Head of caudate nucleus (tissue), 42 donors: ENCODE data around the gene NRG2.

Experiments used
- DNase-seq, 42 donors: peaks; one replicate each; pipeline versions ENCODE4 v3.0.0 to v3.0.0-alpha.2; 2020 to 2021; ENCODE audit warnings: mixed read lengths in 7 of 42
- intact Hi-C: fragments of 100-400 bp; cut with DNase I; formaldehyde crosslinking; loops from one replicate; pipeline ENCODE4 v1.15.0; 2022

The NRG2 gene

DNA sequence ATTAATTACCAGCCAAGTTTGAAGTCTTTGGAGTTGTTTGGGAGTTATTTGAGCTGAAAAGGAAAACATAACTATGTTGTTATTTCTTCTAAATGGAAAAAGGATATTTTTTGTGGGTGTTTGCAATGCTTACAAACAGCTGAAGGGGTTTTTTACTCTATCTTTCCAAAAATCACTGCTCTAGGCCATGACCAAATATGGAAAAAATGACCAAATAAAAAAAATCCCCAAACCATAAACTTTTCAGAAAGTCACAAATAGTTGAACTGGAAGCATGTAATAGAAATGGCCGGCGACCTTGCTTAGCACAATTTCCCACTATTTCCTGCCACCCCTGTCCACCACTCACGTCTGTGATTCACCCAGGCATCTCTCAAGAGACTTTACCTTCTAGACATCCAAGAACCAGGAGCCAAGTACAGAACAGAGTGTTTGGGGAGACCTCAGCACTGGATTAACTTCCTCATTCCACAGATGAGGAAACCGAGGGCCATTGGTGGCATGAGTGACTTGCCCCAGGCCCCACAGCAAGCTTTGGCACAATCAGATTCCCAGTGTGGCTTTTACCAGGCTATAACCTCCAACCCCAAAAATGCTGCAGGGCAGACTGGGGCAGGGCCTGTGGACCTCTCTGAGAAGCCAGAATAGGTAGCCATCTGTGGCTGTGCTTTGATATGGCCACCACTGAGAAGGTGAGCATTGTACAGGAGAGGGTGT is 84.5 kb downstream of the NRG2 start:
- peak in 1 of 42 donors; percentile 28 for DNase-seq
- intact Hi-C loops: no loop called here

GRCh38 chr5:139956342-139956741 is 86.8 kb downstream of the NRG2 start:
- intact Hi-C loops: no loop called here
- no peak for DNase-seq

DNA sequence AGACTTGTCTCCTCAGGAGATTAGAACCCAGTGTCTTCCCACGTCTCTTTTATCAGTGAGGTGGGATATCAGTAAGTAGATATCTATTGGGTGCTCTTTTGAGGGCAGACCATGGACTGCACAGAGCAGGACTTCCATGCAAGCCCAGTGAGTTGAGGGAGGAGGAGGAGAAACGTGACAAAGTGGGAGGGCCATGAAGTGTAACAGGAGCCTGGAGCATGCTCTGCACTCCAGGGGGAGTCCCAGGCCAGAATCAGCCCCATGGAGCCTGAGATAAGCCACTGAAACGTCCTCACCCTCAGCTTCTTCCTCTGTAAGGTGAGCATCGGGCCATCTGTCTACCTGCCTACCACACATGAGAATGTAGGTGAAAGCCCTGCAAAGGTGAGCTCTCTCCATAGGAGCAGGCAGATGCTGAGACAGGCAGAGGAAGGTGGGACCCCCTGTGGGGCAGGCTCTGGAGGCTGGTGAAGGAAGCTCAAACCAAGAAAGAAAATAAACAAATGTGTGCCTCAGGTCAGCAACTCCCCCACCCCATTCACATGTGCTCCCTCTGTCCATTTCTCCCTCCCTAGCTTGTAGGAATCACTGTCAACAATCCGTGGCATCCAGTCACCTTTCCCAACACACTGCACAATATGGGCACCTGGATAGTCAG is 87.4 kb downstream of the NRG2 start:
- DNase-seq: no peak
- intact Hi-C loops: no loop called here

DNA sequence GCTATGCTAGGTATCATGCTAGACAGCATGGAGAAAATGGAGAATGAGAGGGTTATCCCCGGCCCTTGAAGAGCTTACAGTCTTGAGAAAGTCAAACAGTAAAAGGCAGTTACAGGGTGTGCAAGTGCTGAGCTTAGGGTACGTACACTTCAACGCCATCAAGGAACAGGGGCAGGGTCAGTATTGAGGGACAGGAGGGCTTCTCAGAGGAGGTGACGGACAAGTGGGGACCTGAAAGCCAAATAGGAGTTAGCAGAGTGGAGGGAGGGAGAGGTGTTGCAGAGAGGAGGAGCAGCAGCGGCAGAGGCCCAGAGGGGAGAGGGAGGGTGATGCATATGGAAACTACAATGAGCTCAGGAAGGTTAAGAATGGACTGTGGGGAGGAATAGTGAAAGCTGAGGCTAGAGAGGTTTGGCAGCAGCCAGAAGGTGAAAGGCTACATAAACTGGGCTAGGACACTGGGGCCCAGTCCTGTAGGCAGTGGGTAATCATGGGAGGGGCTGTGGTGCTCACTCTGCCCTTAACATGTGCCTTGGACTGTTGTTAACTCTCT is 88.0 kb downstream of the NRG2 start:
- peak in 1 of 42 donors; percentile 17 for DNase-seq
- intact Hi-C loops: no loop called here

DNA sequence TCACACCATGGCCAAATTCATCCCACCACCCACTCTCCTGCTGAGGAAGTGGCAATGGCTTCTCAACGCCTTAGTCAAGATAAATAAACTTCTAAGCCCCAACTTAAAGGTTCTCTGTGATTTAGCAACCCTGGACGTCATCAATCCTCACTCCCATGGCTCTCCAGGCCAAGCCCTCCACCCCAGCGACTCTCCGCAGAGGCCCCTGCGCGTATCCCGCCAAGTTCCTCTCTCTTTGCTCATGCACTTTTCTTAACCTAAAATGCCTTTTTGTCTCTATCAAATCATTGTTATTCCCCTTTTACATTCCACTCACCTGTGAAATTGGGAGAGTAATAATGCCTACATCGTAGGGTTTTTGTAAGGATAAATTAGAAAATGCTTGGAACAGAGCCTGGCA is 88.6 kb downstream of the NRG2 start:
- peak in 1 of 42 donors; percentile 18 for DNase-seq
- intact Hi-C loops: no loop called here

GRCh38 chr5:139954022-139954421 is 89.1 kb downstream of the NRG2 start:
- intact Hi-C loops: no loop called here

GRCh38 chr5:139952574-139952973 is 90.5 kb downstream of the NRG2 start:
- intact Hi-C loops: no loop called here
- no peak for DNase-seq

More at GRCh38 chr5:139954022-139954421, 89.1 kb downstream of the NRG2 start:
- DNase-seq: no peak

- peak in 1 of 42 donors; percentile 24 for DNase-seq
- intact Hi-C loops: no loop called here
Observed at GRCh38 chr5:139951983-139952382, 91.1 kb downstream of the NRG2 start.

DNA sequence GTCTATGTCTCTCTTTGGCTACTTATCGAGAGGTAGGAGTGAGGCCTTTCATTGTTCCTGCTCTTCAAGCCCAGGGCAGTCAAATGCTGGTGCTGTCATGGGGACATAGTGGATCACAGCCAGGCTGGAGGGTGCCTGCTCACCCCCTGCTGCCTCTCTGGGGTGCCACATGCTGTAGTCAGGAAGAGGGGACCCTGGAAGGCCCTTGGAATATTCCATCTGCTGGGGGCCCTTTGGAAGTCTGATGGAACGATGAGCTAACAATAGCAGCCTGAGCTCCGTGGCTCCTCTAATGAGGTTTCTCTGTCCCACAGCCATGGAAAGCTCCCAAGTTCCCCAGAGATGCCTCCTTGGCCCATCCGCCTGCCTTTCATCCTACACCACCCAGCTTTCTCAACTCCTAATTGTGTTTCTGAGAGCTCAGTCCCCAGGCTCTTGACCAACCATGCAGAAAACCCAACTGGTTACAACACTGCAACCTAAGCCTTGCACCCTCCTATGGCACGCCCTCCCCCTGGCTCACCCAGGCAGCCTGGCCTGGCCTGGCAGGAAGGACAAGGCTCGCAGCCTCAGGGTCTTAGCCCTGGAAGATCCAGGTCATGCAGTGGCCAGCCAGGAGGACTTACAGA is 91.7 kb downstream of the NRG2 start:
- intact Hi-C loops: no loop called here

GRCh38 chr5:139950436-139950835 is 92.7 kb downstream of the NRG2 start:
- peak in 3 of 42 donors; percentile 5 to 33 (median 17) for DNase-seq
- intact Hi-C loops: no loop called here

More for the DNA sequence above, 91.7 kb downstream of the NRG2 start:
- DNase-seq: peak in 11 of 42 donors; percentile 12 to 52 (median 22)

- intact Hi-C loops: no loop called here
- DNase-seq: peak in 6 of 42 donors; percentile 12 to 53 (median 21)
Observed at GRCh38 chr5:139949710-139950109, 93.4 kb downstream of the NRG2 start.

DNA sequence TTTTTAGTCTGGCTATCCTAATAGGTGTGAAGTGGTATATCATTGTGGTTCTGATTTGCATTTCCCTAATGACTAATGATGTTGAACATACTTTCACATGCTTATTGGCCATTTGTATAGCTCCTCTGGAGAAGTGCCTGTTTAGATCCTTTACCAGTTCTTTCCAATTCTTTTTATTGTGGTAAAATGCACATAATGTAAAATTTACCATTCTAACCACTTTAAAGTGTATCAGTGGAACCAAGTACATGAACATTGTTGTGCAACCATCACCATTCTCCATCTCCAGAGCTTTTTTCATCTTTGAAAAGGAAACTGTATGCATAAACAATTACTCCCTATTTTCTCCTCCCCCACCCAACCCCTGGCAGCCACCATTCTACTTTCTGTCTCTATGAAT is 95.4 kb downstream of the NRG2 start:
- no peak for DNase-seq
- intact Hi-C loops: no loop called here

DNA sequence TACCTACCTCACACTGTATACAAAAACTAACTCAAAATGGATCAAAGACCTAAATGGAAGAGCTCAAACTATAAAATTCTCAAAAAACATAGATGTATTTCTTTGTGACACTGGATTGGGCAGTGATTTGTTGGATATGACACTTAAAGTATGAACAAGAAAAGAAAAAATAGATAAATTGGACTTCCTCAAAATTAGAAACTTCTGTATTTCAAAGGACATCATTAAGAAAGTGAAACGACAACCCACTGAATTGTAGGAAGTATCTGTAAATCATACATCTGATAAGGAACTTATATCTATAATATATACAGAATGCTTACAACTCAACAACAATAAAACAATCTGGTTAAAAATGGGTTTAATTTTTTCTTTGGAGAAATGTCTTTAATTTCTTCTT is 96.7 kb downstream of the NRG2 start:
- intact Hi-C loops: no loop called here
- no peak for DNase-seq

DNA sequence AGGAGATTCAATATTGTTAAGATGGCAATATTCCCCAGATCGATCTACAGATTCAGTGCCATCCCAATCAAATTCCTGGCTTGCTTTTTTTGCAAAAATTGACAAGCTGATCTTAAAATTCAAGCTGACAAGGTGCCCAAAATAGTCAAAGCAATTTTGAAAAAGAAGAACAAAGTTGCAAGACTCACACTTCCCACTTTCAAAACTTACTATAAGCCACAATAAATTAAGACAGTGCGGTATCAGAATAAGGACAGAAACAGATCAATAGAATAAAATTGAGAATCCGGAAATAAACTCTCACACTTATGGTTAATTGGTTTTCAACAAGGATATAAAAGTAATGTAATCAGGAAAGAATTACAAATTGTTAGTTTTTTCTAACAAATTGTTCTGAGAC is 97.1 kb downstream of the NRG2 start:
- intact Hi-C loops: no loop called here
- DNase-seq: no peak

DNA sequence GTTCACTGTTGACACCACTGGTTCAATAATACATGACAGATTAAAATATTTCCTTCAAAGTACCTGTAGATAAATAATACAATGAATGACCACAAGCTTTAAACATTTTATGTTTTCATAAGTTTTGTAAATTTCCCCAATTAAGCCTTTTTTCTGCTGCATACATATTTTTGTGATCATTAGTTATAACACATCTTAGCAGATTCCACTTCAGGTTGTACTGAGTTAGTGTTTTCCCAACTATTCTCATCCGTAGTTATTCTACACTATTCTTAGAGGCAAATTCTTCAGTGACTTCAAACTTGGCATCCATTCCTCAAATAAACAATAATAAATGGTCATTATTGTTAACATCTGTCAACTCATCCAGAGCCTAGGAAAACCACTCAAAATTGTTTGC is 100.9 kb downstream of the NRG2 start:
- DNase-seq: no peak
- intact Hi-C loops: no loop called here

GRCh38 chr5:139930406-139930805 is 112.7 kb downstream of the NRG2 start:
- no peak for DNase-seq
- intact Hi-C loops: no loop called here

DNA sequence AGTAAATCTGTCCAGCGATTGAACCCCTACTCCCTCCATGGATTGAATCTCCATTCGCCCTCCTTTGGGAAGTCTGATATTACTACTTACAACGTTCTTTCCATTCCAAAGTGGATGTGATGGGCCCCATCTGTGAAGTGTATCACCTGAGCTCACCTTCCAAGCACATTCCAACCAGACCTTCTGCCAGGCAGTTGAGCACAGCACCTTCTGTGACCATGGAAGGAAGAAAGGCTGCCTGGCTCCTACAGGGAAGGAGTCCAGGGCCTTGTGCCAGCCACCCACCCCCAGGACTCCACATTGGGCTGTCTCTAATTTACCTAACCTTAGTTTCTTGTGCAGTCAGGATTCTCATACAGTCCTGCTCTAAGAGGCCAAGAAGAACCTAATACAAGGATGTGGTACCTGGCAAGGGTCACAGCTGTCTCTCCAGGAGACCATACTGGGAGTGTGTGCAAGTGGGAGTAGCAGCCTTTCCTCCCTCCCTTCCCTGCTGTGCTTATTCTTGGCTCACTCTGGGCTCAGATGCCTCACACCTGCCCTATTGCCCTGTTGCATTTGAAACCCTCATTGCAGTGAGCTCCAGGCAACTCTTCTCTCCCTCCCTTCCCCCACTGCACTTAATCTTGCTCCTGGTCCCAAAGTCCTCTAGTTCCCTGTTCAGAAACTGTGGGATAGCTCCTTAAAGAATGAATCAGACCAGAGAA is 116.1 kb downstream of the NRG2 start:
- intact Hi-C loops: no loop called here
- DNase-seq: no peak

- intact Hi-C loops: no loop called here
- no peak for DNase-seq
Observed at GRCh38 chr5:139925650-139926640, 117.2 kb downstream of the NRG2 start.
